Forelimb muscle (tissue), 1 donor: ENCODE measurements around the gene GDF2. TPM values are rescaled to one million over a fixed set of nuclear protein-coding genes. Genes with fewer than 3 reads are reported as not detected.

Experiments
- DNase-seq: peaks from one replicate; pipeline ENCODE4 v3.0.0-alpha.2; 2013; ENCODE audit warnings: low read depth
- polyA plus RNA-seq: library from polyadenylated mRNA; unstranded; fragments of 120-200 nt; gene quantifications from one replicate; pipeline ENCODE4 v1.2.1, GENCODE V29; 2013; ENCODE audit not compliant: insufficient read length

GDF2 gene
- polyA plus RNA-seq = not detected

DNA sequence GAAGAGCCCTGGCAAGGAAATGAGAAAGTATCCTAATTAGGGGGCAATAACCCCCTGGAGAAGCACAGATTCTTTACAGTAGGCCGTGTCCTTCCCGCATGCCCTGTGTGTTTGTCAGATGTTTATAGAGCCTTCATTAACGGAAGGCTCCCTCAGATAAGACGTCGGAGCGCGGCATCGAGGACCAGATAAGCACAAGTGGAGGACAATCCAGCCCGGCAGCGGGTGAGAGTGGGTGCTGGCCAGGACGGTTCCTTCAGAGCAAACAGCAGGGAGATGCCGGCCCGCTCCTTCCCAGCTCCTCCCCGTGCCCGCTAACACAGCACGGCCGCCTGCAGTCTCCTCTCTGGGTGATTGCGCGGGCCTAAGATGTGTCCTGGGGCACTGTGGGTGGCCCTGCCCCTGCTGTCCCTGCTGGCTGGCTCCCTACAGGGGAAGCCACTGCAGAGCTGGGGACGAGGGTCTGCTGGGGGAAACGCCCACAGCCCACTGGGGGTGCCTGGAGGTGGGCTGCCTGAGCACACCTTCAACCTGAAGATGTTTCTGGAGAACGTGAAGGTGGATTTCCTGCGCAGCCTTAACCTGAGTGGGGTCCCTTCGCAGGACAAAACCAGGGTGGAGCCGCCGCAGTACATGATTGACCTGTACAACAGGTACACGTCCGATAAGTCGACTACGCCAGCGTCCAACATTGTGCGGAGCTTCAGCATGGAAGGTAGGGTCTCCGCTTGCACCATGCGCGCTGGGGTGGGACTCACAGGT lies at the start of gene GDF2:
Gene GDF2, plus strand, starts transcription at position 155 of the 762 bp plus-strand sequence. Its CDS starts 215 bp downstream, at position 370.
- no peak for DNase-seq

GRCh38 chr10:47276071-47276470 lies 46.2 kb upstream of the GDF2 start:
- no peak for DNase-seq

GRCh38 chr10:47276576-47277351 lies 45.5 kb upstream of the GDF2 start:
- DNase-seq = no peak

DNA sequence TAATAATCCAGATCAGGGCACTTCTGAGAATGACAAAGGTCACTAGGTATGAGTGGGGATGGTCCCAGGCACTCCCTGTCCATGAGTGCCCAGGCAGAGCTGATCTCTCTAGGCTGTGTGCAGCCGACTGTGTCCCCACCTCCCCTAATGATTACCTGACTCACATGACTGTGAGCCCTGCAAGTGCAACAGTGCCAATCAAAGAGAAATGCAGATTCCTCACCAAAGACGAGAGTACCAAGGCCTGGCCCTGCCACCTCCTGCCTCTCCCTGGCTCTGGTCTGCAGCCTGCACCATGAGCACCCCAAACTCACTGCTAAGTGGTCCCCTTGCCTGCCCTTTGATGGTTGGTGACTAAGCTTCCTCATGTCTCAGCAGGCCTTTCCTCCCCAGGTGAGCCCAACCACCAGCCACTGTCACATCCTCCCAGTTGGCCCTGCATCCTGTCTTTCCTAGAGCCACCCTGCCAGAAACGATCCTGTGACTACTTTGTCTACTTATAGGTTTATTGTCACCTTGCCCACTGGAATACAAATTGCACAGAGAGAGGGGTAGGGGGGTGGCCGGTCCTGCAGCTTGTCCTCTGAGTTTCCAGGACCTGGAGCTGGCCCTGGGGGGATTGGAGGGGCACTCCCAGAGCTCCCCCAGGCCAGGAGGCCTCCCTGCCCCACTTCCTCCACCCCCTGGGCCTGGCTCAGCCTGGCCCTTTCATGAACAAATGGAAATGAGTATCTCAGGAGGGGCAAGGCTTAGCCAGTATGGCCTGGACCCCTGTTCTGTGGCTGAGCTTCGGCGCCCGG lies 44.7 kb upstream of the GDF2 start:
- no peak for DNase-seq

- no peak for DNase-seq
Measured at GRCh38 chr10:47278152-47278473, 44.1 kb upstream of the GDF2 start.

GRCh38 chr10:47278720-47279119 lies 43.5 kb upstream of the GDF2 start:
- DNase-seq = no peak

DNA sequence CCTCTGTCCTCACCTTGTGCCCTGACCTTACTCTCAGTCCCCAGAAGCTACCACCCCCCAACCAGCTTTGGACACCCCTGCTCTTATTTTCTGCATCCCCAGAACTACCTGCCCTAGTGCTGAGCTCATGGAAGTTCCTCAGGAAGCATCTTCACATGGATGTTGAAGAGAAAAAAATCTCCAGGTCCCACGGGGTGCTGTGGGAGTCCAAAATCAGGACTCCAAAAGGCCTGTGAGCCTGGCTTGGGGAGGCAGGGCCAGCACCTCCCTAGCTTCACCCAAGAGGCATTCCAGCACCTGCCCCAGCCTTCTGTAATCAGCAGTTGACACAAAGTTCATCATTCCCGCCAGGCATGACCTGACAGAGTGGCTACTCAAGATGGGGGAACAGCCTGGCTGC lies 43.0 kb upstream of the GDF2 start:
- DNase-seq = no peak

- DNase-seq = no peak
Measured at GRCh38 chr10:47282005-47282656, 40.1 kb upstream of the GDF2 start.

- no peak for DNase-seq
Measured at GRCh38 chr10:47282657-47283018, 39.6 kb upstream of the GDF2 start.

- DNase-seq = no peak
Measured at GRCh38 chr10:47283101-47283630, 39.1 kb upstream of the GDF2 start.

DNA sequence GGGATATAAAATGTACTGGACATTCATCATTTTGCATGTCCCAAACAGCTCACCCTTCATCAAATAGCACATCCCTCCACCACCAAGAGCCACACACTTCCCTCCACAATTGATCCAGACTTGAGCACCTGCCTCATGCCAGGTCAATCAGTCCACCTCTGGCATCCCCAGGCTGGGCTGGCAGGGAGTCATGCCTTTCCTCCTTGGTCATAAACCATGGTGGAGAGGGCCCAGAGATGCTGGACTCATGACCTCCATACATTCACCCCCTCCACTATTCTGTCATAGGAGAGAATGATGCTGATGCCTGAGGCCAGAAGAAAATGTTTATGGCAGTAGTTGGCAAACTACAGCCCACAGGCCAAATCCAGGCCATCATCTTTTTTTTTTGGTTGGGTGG lies 38.4 kb upstream of the GDF2 start:
- no peak for DNase-seq

- no peak for DNase-seq
Measured at GRCh38 chr10:47285381-47286115, 36.7 kb upstream of the GDF2 start.

DNA sequence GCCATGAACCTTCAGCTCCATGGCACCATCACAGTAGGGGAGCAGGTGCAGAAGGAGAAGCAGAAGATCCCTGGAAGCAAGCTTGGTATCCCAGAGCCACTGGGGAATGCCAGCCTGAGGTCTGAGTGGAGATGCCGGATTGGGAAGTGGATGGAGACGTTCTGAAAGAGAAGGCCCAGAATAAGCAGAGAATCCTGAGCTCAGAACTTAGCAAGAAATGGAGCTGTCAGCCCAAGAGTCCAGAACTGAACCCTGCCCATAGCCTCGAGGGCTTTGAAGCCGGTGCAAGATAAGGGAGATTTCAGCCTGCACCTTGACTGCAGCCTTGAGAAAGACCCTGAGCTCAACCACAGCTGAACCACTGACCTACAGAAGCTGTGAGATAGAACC lies 36.1 kb upstream of the GDF2 start:
- DNase-seq = no peak

DNA sequence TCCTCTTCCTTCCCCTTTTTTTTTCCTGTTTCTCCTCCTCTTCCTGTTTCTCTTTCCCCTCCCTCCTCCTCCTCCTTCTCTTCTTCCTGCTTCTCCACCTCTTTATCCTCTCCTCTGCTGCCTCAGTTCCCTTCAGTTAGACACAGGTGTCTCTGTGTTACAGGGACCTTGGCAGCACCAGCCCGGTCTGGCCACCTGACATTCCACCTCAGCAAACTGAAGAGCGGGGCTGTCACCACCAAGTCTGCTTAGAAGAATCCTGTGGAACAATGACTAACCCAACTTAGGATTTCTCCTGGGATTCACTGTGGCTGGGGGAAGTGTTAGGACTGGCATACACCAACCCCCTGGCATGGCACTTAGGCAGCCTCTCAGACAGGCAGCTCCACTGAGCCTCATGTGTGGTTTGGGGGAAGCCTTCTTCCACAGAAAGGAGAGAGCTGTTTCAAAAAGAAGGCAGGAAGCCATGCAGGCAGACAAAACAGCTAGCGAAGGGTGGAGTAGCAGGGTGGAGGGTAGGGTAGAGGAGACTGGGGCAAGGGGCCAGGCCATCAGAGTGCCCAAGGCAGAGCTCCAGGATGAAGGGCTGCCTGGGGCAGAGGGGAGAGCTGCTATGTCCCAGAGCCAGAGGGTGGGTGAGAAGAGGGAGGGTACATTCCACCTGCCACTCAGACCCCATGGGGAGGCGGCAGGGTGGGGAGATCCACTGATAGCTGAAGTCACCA lies 35.5 kb upstream of the GDF2 start:
- DNase-seq = no peak

- no peak for DNase-seq
Measured at GRCh38 chr10:47287365-47287802, 34.9 kb upstream of the GDF2 start.

DNA sequence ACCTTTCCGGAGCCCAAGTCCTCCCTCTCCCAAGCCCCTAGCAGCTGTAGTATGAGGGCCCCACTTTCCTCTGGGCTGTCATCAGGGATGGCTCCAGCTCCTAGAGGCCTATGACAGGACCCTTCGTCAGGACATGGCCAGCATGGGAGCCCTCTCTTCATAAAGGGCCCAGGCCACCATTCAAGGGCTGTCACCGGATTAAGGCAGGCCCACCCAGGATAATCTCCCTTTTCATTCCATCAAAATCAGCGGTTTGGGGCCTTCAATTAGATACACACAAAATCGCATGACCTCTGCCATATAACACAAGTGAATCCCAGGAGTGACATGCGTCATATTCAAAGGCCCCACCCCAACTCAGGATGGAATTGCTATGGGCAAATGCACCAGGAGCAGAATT lies 34.4 kb upstream of the GDF2 start:
- DNase-seq = no peak

DNA sequence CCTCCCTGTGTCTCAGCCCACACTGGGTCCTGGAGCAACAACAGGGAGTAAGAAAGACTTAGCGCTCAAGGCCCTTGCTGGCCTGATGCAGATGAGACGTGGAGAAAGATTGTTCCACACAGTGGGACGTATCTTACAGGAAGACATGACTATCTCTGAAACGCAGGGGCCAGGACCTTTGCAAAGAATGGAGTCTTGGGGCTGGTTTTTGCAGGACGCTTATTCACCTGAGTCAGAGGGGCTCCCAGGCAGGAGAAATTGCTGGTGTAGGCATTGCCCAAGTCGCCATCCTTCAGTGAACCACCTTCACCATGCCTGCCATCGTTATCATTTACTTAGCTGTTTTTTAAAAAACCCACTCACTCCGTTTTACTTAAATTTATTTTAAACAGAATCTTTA lies 34.0 kb upstream of the GDF2 start:
- no peak for DNase-seq

GRCh38 chr10:47288916-47289495 lies 33.2 kb upstream of the GDF2 start:
- no peak for DNase-seq

- DNase-seq = no peak
Measured at GRCh38 chr10:47289921-47290320, 32.3 kb upstream of the GDF2 start.

GRCh38 chr10:47290338-47290737 lies 31.9 kb upstream of the GDF2 start:
- DNase-seq = no peak
